HG02884 (cell line): ENCODE results near the gene TFF2.

Experiments
- ATAC-seq: cut with Tn5 transposase; IDR thresholded peaks from one replicate; pipeline ENCODE4 v1.9.1; 2021; ENCODE audit warnings: mild to moderate bottlenecking, moderate library complexity; ENCODE audit not compliant: unreplicated experiment

Gene TFF2

GRCh38 chr21:42324896-42325295 is 25.9 kb downstream of the TFF2 start:
- ATAC-seq = no peak

DNA sequence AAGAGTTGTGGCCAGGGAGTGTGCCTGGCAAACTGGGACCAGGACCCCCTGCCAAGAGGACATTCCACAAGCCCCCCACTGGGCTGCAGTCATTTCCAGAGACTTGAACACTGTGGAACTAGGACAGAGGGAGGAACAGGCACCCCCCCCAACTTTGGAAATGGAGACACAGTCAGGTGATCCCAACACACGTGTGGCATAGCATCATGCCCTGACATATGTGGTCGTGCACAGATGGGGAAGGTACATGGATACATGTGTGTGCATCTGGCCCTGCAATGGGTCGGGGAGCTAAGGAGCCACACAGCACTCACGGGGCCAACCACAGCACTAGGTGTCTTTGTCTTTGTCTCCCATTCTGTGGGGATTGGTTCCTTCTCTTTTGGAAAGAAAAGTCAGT is 28.9 kb downstream of the TFF2 start:
- no peak for ATAC-seq

- ATAC-seq = no peak
Measured at GRCh38 chr21:42321231-42321630, 29.6 kb downstream of the TFF2 start.

DNA sequence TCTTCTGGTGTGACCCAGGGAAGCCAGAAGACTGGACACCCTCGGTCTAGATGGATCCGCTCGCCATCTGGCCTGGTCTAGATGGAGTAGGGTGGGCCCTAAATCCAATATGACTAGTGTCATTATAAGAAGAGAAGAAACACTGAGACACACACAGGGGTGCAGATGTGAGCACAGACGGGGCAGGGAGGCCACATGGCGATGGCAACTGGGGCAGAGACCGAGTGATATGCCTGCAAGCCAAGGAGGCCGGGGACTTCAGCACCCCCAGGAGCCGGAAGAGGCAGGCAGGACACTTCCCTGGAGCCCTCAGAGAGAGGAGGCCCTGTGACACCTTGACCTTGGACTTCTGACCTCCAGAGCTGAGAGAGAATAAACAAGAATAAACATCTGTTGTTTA is 30.0 kb downstream of the TFF2 start:
- ATAC-seq = no peak

DNA sequence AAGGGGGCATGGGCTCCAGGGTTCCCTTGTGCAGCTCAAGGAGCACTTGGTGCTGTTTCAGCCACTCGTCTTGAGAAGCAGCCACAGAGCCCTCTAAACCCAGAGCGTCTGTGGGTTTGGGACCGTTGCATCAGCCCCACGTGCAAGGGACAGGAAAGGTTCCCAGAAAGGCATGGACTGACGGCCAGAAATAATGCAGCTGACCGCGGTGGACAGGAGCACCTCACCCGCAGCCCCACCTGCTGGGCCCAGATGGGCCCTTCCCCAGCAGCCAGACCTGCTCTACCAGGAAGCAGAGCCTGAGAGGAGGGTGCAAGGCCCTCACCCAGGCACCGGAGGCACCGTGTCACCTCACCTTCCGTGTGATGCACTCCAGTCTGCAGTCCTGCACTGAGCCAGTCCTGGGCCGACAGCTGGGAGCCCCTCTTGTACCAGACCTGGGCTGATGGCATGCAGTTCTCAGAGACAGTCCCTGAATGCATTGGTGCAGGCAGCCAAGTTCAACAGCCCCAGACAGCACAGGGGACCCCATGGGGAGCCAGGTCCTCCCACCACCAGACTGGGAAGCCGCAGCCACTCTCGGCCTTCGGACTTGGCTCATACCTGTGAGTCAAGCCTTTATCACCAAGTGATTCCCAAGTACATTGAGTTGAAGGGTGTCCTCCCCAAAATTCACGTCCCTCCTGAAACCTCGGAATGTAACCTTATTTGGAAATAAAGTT is 30.8 kb downstream of the TFF2 start:
- no peak for ATAC-seq

- ATAC-seq = no peak
Measured at GRCh38 chr21:42319376-42319775, 31.4 kb downstream of the TFF2 start.

GRCh38 chr21:42317826-42318746 is 32.7 kb downstream of the TFF2 start:
- ATAC-seq = no peak

DNA sequence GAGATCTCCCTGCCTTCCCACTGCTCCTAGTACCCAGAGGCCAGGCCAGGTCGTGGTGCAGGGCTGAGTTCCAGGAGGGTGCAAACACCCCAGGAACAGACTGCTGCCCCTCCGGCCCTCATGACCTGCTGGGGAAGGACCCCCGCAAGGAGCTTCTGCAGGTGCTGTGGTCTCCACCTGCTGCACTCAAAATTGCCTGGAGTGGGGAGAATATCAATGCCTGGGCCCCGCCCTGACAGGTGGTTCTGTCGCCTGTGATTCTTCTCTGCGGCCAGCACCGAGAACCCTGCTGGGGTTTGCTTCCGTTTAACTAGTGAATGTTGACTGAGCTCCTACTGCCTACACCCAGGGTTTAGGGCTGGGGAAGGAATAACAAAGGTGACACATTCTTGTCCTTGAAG is 33.5 kb downstream of the TFF2 start:
- ATAC-seq = no peak

- no peak for ATAC-seq
Measured at GRCh38 chr21:42316891-42317290, 33.9 kb downstream of the TFF2 start.

GRCh38 chr21:42315296-42315891 is 35.4 kb downstream of the TFF2 start, which contains the start of gene TFF3:
Gene TFF3, minus strand, starts transcription at chr21:42315409. Its CDS starts 35 bp downstream, at chr21:42315374.
- no peak for ATAC-seq

DNA sequence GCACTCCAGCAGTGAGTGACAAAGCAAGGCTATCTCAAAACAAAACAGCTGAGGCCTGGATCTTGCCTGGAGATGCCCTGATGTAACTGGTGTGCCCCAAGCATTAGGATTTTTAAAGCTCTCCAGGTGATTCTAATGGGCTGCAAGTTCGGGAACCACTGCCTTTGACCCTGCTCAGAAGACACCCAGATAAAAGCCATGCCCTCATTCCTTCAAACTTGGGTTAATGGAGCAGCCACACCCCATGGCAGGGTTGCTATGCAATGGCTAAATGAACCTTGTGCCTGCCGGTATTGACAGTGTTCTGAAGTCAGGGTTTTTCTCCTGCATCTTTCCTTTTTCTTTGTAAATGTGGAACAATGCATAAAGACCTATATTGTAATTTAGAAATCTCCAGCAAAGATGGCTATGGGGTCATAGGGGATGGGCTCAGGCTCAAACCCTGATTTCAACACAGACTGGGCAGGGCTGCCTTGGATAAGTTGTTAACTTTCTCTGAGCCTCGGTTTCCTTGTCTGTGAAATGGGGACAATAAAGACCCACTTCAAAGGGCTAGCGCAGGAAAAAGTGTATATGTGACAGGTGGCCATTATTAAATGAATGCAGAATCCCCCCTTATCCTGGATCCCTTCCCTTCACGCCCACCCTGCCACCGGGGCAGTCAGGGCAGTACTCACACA is 36.0 kb downstream of the TFF2 start:
- no peak for ATAC-seq

GRCh38 chr21:42313501-42313969 is 37.3 kb downstream of the TFF2 start:
- ATAC-seq = no peak

DNA sequence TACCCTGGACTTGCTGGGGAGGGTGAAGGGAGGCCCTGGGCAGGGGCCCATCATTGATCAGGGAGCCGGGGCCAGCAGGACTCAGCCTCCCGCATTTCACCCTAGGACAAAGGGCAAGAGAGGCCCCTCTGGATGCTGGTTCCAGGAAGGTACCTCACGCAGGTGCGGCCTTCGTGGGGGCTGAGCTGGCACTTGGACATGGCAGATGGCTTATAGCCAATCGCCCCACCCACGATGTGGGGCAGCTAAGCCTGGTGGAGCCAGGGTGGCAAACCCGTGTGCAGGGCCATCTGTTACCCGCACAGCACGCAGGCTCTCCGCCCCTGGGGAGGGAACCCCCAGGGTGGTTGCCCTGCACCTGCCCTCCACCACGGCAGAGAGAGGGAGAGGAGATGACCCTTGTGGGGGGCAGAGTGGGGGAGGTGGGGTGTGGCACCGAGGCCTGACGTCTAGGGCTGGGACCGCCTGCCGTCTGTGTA is 38.1 kb downstream of the TFF2 start:
- no peak for ATAC-seq

GRCh38 chr21:42311816-42312625 is 38.8 kb downstream of the TFF2 start:
- ATAC-seq = no peak

- no peak for ATAC-seq
Measured at GRCh38 chr21:42311160-42311559, 39.6 kb downstream of the TFF2 start.

DNA sequence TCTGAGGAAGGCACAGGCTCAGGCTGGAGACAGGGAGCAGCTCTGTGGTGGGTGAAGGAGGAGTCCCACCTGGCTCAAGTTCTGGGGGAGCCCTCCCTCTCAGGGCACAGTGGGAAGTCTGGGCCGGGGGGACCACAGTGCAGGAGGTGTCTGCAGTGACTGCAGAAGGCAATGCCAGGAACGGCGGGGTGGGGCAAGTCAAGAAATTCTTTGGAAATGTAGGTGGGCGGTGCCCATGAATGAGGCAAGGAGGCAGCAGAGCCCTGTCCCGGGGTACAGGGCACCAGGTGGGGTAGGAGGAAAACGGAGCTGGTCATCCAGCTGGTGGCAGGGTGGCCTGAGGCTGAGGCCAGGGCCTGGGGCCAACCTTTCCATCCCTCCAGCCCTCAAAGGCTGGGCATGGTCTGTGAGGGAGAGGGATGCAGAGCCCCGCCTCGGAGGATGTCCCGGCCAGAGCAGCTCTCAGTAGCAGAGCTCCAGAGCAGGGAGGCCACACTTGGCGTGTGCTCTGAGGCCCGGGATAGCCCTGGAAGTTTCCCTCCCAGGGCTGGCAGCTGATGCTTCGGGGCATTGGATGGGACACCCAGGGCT is 40.3 kb downstream of the TFF2 start:
- no peak for ATAC-seq

- ATAC-seq = no peak
Measured at GRCh38 chr21:42309753-42310213, 41.0 kb downstream of the TFF2 start.

DNA sequence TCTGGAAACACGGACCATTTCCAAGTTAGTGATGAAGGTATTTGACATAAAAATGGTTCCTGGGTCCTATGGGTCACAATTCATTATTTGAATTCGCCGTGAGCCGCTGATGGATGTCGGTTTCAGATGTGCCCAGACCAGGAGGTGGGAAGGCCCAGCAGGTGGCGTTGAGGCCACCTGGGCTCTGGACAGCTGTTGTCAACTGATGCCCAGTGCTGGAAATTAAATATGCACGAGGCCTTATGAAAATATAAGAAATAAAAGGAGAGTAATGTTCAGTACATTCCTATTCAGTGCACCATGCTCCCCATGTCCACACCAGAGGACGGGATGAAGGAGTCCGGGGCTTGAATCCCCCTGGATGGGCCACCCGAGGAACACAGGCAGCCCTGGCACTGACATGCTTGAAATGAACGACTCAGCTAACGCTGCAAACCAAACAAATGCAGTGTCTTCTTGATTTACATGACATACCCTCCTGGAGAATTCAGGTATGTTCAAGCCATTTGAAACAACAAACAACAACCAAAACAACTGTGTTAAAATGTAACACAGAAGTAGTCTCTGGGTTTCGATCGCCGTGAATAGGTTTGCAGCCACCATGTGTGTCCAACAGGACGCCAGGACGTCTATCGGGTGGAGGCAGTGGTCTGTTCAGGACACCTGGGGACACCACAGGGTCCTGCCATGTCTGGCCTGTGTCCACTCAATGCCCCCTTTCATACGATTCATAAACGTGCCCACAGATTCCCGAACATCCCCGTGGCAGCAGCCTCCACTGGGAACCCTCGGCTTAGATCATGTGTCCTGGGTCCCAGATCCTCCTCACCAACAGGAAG is 41.7 kb downstream of the TFF2 start:
- no peak for ATAC-seq
